GM19467 (cell line): Measurements from ENCODE around the gene CASS4.

Experiments
- ATAC-seq: cut with Tn5 transposase; IDR thresholded peaks from one replicate; pipeline ENCODE4 v1.9.1; 2021; ENCODE audit warnings: mild to moderate bottlenecking, moderate library complexity; ENCODE audit not compliant: unreplicated experiment

The CASS4 gene

DNA sequence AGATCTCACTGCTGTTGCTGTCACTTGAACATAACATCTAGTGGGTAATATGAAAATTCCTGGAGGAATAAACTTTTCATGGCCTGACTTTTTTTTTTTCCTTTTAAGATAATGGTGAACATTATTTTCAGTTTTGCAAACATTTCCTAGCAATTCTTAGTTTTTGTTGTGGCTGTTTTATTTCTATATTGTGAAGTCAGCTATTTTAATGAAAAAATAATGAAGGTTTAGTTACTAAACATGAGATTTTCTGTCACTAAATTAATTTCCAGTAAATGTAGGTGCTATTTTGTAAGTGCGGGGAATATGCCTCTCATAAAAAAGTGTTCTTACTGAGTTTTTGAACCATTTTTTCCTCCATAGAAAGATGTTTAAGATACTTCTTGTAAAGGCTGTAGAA lies 89.1 kb downstream of the CASS4 start:
- no peak for ATAC-seq

DNA sequence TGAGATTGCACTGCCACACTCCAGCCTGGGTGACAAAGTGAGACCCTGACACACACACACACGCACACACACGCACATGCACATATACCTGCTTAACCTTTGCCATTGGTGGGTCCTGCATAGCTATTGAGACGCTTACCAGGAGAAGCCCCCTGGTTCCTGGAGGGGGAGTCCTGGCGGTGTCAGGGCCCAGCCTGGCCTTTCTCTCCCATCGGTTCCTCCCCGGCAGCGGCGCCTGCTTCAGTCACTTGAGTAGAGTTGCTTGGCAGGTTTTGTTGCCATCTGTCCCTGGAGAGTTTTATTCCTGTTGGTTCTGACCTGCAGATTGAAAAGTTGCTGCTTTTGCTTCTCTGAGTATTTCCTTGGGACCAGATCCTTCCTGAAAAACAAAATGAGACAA lies 91.9 kb downstream of the CASS4 start:
- no peak for ATAC-seq

- no peak for ATAC-seq
Observed at GRCh38 chr20:56504373-56505005, 92.4 kb downstream of the CASS4 start.

- ATAC-seq: no peak
Observed at GRCh38 chr20:56506103-56506502, 94.0 kb downstream of the CASS4 start.
